ENCODE data around the gene UPP2.

UPP2 gene

GRCh38 chr2:158124896-158125295, 23.2 kb downstream of the UPP2 start:
- Mint-ChIP-seq H3K4me3 (no peak overlapping the region), H3K36me3 (no peaks in the 10 kb centered on the region), H3K4me1 (no peaks in the 10 kb centered on the region), H3K27ac (no peak overlapping the region), H3K9me3 (no peaks in the 10 kb centered on the region)
- no peak for ATAC-seq
- DNase-seq (ENCODE audit: low spot score in 2 of 2) = no peak

GRCh38 chr2:158125756-158126498, 24.3 kb downstream of the UPP2 start:
- no peaks in the 10 kb centered on the region for H3K4me1 Mint-ChIP-seq
- H3K4me3 Mint-ChIP-seq = no peak overlapping the region
- H3K9me3 Mint-ChIP-seq = no peaks in the 10 kb centered on the region
- H3K36me3 Mint-ChIP-seq = no peaks in the 10 kb centered on the region
- no peak overlapping the region for H3K27ac Mint-ChIP-seq
- DNase-seq (ENCODE audit: low spot score in 2 of 2) (no peak), ATAC-seq (no peak)

GRCh38 chr2:158127380-158127804, 25.7 kb downstream of the UPP2 start:
- H3K4me1 Mint-ChIP-seq = no peaks in the 10 kb centered on the region
- H3K9me3 Mint-ChIP-seq = no peaks in the 10 kb centered on the region
- no peak overlapping the region for H3K27ac Mint-ChIP-seq
- DNase-seq (ENCODE audit: low spot score in 2 of 2) (no peak), ATAC-seq (no peak)
- no peak overlapping the region for H3K4me3 Mint-ChIP-seq
- no peaks in the 10 kb centered on the region for H3K36me3 Mint-ChIP-seq

GRCh38 chr2:158128168-158128973, 26.7 kb downstream of the UPP2 start:
- Mint-ChIP-seq H3K36me3 (no peaks in the 10 kb centered on the region), H3K9me3 (no peaks in the 10 kb centered on the region), H3K4me3 (no peak overlapping the region), H3K4me1 (no peaks in the 10 kb centered on the region), H3K27ac (no peak overlapping the region)
- DNase-seq (ENCODE audit: low spot score in 2 of 2) (no peak), ATAC-seq (no peak)

- Mint-ChIP-seq H3K4me1 (no peaks in the 10 kb centered on the region), H3K9me3 (no peaks in the 10 kb centered on the region), H3K27ac (no peak overlapping the region), H3K4me3 (no peak overlapping the region), H3K36me3 (no peaks in the 10 kb centered on the region)
- ATAC-seq (no peak), DNase-seq (ENCODE audit: low spot score in 2 of 2) (no peak)
These were observed 27.4 kb downstream of the UPP2 start for GRCh38 chr2:158129037-158129436.

- DNase-seq (ENCODE audit: low spot score in 2 of 2) (no peak), ATAC-seq (no peak)
- Mint-ChIP-seq H3K4me3 (no peak overlapping the region), H3K9me3 (no peaks in the 10 kb centered on the region), H3K4me1 (no peaks in the 10 kb centered on the region), H3K36me3 (no peaks in the 10 kb centered on the region), H3K27ac (no peak overlapping the region)
These were observed 29.3 kb downstream of the UPP2 start for GRCh38 chr2:158130832-158131473.

GRCh38 chr2:158131483-158131912, 29.8 kb downstream of the UPP2 start:
- H3K4me3 Mint-ChIP-seq = no peak overlapping the region
- no peak overlapping the region for H3K27ac Mint-ChIP-seq
- H3K4me1 Mint-ChIP-seq = no peaks in the 10 kb centered on the region
- no peak for ATAC-seq
- H3K9me3 Mint-ChIP-seq = no peaks in the 10 kb centered on the region
- no peak for DNase-seq (ENCODE audit: low spot score in 2 of 2)
- H3K36me3 Mint-ChIP-seq = no peaks in the 10 kb centered on the region

- H3K36me3 Mint-ChIP-seq = no peaks in the 10 kb centered on the region
- no peaks in the 10 kb centered on the region for H3K9me3 Mint-ChIP-seq
- DNase-seq (ENCODE audit: low spot score in 2 of 2) = no peak
- H3K27ac Mint-ChIP-seq = no peak overlapping the region
- ATAC-seq = no peak
- no peak overlapping the region for H3K4me3 Mint-ChIP-seq
- no peaks in the 10 kb centered on the region for H3K4me1 Mint-ChIP-seq
These were observed 30.4 kb downstream of the UPP2 start for GRCh38 chr2:158131919-158132566.

- Mint-ChIP-seq H3K27ac (no peak overlapping the region), H3K4me3 (no peak overlapping the region), H3K9me3 (no peaks in the 10 kb centered on the region), H3K4me1 (no peaks in the 10 kb centered on the region), H3K36me3 (no peaks in the 10 kb centered on the region)
- DNase-seq (ENCODE audit: low spot score in 2 of 2) = no peak
- no peak for ATAC-seq
These were observed 32.4 kb downstream of the UPP2 start for GRCh38 chr2:158134055-158134454.

- ATAC-seq (no peak), DNase-seq (ENCODE audit: low spot score in 2 of 2) (no peak)
- H3K4me1 Mint-ChIP-seq = no peaks in the 10 kb centered on the region
- H3K4me3 Mint-ChIP-seq = no peak overlapping the region
- H3K27ac Mint-ChIP-seq = no peak overlapping the region
- H3K9me3 Mint-ChIP-seq = no peaks in the 10 kb centered on the region
- H3K36me3 Mint-ChIP-seq = no peaks in the 10 kb centered on the region
These were observed 33.0 kb downstream of the UPP2 start for GRCh38 chr2:158134655-158135054.

GRCh38 chr2:158135096-158135495, 33.4 kb downstream of the UPP2 start:
- Mint-ChIP-seq H3K27ac (no peak overlapping the region), H3K9me3 (no peaks in the 10 kb centered on the region), H3K4me1 (no peaks in the 10 kb centered on the region), H3K36me3 (no peaks in the 10 kb centered on the region), H3K4me3 (no peak overlapping the region)
- ATAC-seq (no peak), DNase-seq (ENCODE audit: low spot score in 2 of 2) (no peak)

- Mint-ChIP-seq H3K4me1 (no peaks in the 10 kb centered on the region), H3K27ac (no peak overlapping the region), H3K9me3 (no peaks in the 10 kb centered on the region), H3K4me3 (no peak overlapping the region), H3K36me3 (no peaks in the 10 kb centered on the region)
- DNase-seq (ENCODE audit: low spot score in 2 of 2) (no peak), ATAC-seq (no peak)
These were observed 36.6 kb downstream of the UPP2 start for GRCh38 chr2:158138255-158138654.

GRCh38 chr2:158140201-158140600, 38.5 kb downstream of the UPP2 start:
- no peak for DNase-seq (ENCODE audit: low spot score in 2 of 2)
- H3K27ac Mint-ChIP-seq = no peak overlapping the region
- H3K9me3 Mint-ChIP-seq = no peaks in the 10 kb centered on the region
- no peak for ATAC-seq
- no peaks in the 10 kb centered on the region for H3K4me1 Mint-ChIP-seq
- H3K36me3 Mint-ChIP-seq = no peaks in the 10 kb centered on the region
- H3K4me3 Mint-ChIP-seq = no peak overlapping the region

GRCh38 chr2:158142165-158142564, 40.5 kb downstream of the UPP2 start:
- H3K36me3 Mint-ChIP-seq = no peaks in the 10 kb centered on the region
- H3K4me3 Mint-ChIP-seq = no peak overlapping the region
- no peak overlapping the region for H3K27ac Mint-ChIP-seq
- no peak for ATAC-seq
- peaks cover 4% of the 10 kb centered on the region for H3K9me3 Mint-ChIP-seq
- DNase-seq (ENCODE audit: low spot score in 2 of 2) = no peak
- no peaks in the 10 kb centered on the region for H3K4me1 Mint-ChIP-seq

GRCh38 chr2:158142568-158143332, 41.1 kb downstream of the UPP2 start:
- ATAC-seq (no peak), DNase-seq (ENCODE audit: low spot score in 2 of 2) (no peak)
- Mint-ChIP-seq H3K36me3 (no peaks in the 10 kb centered on the region), H3K27ac (no peak overlapping the region), H3K4me3 (no peak overlapping the region), H3K9me3 (peaks cover 4% of the 10 kb centered on the region), H3K4me1 (no peaks in the 10 kb centered on the region)

All from stimulated activated effector memory CD8-positive, alpha-beta T cell treated with anti-CD3 and anti-CD28 coated beads, Interleukin-12 subunit alpha, Interleukin-12 subunit beta, amount 100 ng/mL, for 72 hours (primary cell).